Measurements from ENCODE around the gene PKN3.

GRCh38 chr9:128696923-128697707 lies 5.2 kb upstream of the PKN3 start:
- no peak for TF ChIP-seq CTCF (optimal IDR thresholded peaks at IDR 0.05 in 1 of 3, IDR thresholded peaks at IDR 0.05 in 1 of 3, conservative IDR thresholded peaks at IDR 0.05 in 1 of 3; ENCODE audit: extremely low read depth in 1 of 3, insufficient read depth in 2 of 3, low read length in 3 of 3)
- TF ChIP-seq EZH2 (IDR thresholded peaks at IDR 0.05; ENCODE audit: low read length): no peak
